ENCODE data around the gene SYT11. TPM values are rescaled to one million over a fixed set of nuclear protein-coding genes. Genes with fewer than 3 reads are reported as not detected.
A peak's percentile ranks its signal among the peaks of the same experiment; 100 is the strongest.

The SYT11 gene
- total and polyA plus RNA-seq, 2 of the 8 experiments (the other 6 are each of a cell fraction or from before 2014, with no cell fraction given): 7.2 to 9.6 TPM

GRCh38 chr1:155856257-155856974, 3.0 kb upstream of the SYT11 start:
- H3K14ac ChIP-seq (ENCODE audit: insufficient read length): no peak overlapping the region
- TF ChIP-seq SP2 (IDR thresholded peaks at IDR 0.05; ENCODE audit: low read length) (no peak), POLR2AphosphoS5 (IDR thresholded peaks at IDR 0.05; ENCODE audit: low read depth, low read length) (no peak), TBP (IDR thresholded peaks at IDR 0.05; ENCODE audit: low read depth, low read length) (no peak; the same call in 1 of the 2 replicates), CEBPB (IDR thresholded peaks at IDR 0.05; ENCODE audit: low read depth, low read length) (no peak), EZH2 (IDR thresholded peaks at IDR 0.05; ENCODE audit: low read depth, low read length, severe bottlenecking) (no peak), CREB1 (IDR thresholded peaks at IDR 0.05) (no peak), EP300 (IDR thresholded peaks at IDR 0.05; ENCODE audit: borderline replicate concordance in 1 of 2, low read depth in 2 of 2, low read length in 2 of 2) (no peak), ATF3 (IDR thresholded peaks at IDR 0.05; ENCODE audit: insufficient read depth, low read depth, low read length) (no peak)
- TF ChIP-seq, protein P1, sequence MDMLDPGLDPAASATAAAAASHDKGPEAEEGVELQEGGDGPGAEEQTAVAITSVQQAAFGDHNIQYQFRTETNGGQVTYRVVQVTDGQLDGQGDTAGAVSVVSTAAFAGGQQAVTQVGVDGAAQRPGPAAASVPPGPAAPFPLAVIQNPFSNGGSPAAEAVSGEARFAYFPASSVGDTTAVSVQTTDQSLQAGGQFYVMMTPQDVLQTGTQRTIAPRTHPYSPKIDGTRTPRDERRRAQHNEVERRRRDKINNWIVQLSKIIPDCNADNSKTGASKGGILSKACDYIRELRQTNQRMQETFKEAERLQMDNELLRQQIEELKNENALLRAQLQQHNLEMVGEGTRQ (IDR thresholded peaks at IDR 0.05; ENCODE audit: low read length): no peak

More at GRCh38 chr1:155856257-155856974, 3.0 kb upstream of the SYT11 start:
- H3K4me2 ChIP-seq (ENCODE audit: insufficient read depth in 1 of 2, low read depth in 2 of 2, low read length in 2 of 2): peak overlapping the region; percentile 54 to 69
- H4K91ac ChIP-seq (replicated peaks; ENCODE audit: insufficient read length, low read length): peak overlapping the region; percentile 85
- H4K5ac ChIP-seq (ENCODE audit: insufficient read length, low read depth, low read length): peak overlapping the region; percentile 65
- H3K27ac ChIP-seq (ENCODE audit: low read depth, low read length): peak overlapping the region; percentile 79
- H2BK5ac ChIP-seq (ENCODE audit: low read depth, low read length): peak overlapping the region; percentile 93
- H3K23me2 ChIP-seq (ENCODE audit: low read depth, low read length): peaks cover 8% of the 10 kb centered on the region
- peaks cover 0 to 4% of the 10 kb centered on the region in 2 experiments for H4K20me1 ChIP-seq (replicated peaks in 1 of 2; ENCODE audit: control insufficient read depth in 1 of 2, insufficient read depth in 2 of 2, low read length in 2 of 2)
- H3K79me1 ChIP-seq (ENCODE audit: low read depth, low read length): peaks cover 3% of the 10 kb centered on the region; the same call in 1 of the 2 replicates
- peaks cover 8 to 32% (median 21%) of the 10 kb centered on the region in 4 experiments for H3K36me3 ChIP-seq (ENCODE audit: control insufficient read depth in 2 of 4, insufficient read depth in 4 of 4, low read length in 3 of 4)
- H3K27me3 ChIP-seq (replicated peaks in 1 of 4; ENCODE audit: control insufficient read depth in 3 of 4, extremely low read depth in 1 of 4, insufficient read depth in 3 of 4, low read length in 3 of 4): no peaks in the 10 kb centered on the region
- 0 out of 2 replicates have a peak overlapping the region, but pooled peaks have one; percentile 23 for H2AFZ ChIP-seq (ENCODE audit: low read length)
- no peak overlapping the region for H3K23ac ChIP-seq (ENCODE audit: insufficient read length)
- peaks cover 0 to 44% of the 10 kb centered on the region in 2 experiments; a peak in 2 of 4 replicates for H3K79me2 ChIP-seq (ENCODE audit: control insufficient read depth in 1 of 2, insufficient read depth in 2 of 2, low read length in 2 of 2)
- no peak overlapping the region for H3K4ac ChIP-seq (replicated peaks; ENCODE audit: insufficient read length, low read depth, low read length)
- no peak overlapping the region for H2AK5ac ChIP-seq (ENCODE audit: low read depth, low read length)
- ChIA-PET CTCF (ENCODE audit: partially characterized antibody) (interaction anchor here (0.7 to 0.8 kb wide), 2 partner anchors 43 to 62 kb away, joined by 3 read pairs; no protein-coding TSS in a partner anchor), POLR2A (ENCODE audit: partially characterized antibody) (interaction anchor here (0.6 to 2.1 kb wide), 8 partner anchors 9 to 113 kb away, joined by 3 to 5 read pairs (median 3); partner anchors contain the start of gene KHDC4)
- H2BK12ac ChIP-seq (ENCODE audit: low read depth, low read length): no peak overlapping the region; the same call in 1 of the 2 replicates
- H3K4me3 ChIP-seq (ENCODE audit: extremely low read depth in 1 of 4, insufficient read depth in 2 of 4, low read depth in 3 of 4, low read length in 4 of 4): peak overlapping the region; percentile 76 to 97 (median 92)
- peak overlapping the region; percentile 98; the same call in 1 of the 2 replicates for H3K18ac ChIP-seq (ENCODE audit: extremely low read depth, low read length)
- H3K4me1 ChIP-seq (replicated peaks in 1 of 4; ENCODE audit: control insufficient read depth in 3 of 4, insufficient read depth in 4 of 4, low read length in 3 of 4): peaks cover 0 to 6% (median 2%) of the 10 kb centered on the region in 4 experiments; a peak in 4 of 7 replicates
- H4K8ac ChIP-seq (ENCODE audit: extremely low read depth, insufficient read depth, low read length): peak overlapping the region; percentile 94; the same call in 1 of the 2 replicates
- peak overlapping the region; percentile 50 for H3K56ac ChIP-seq (replicated peaks; ENCODE audit: insufficient read length, low read depth, low read length)
- H3K9me3 ChIP-seq (ENCODE audit: insufficient read depth in 2 of 2, low read depth in 1 of 2, low read length in 1 of 2): no peaks in the 10 kb centered on the region
- 54% methylated on average over 18 of the region's 20 CpGs; no CpG with 5 or more reads in 1 of the 2 experiments for WGBS, 2 experiments (ENCODE audit: extremely low coverage in 1 of 2, insufficient coverage in 1 of 2, insufficient read length in 1 of 2, insufficient replicate concordance in 2 of 2, low coverage in 1 of 2, low lambda C conversion rate in 2 of 2, missing lambda C conversion rate in 1 of 2)
- DNase-seq (ENCODE audit: low read depth in 1 of 2, low spot score in 2 of 2) (no peak), FAIRE-seq (no peak)
- H2BK20ac ChIP-seq (ENCODE audit: low read length): peak overlapping the region; percentile 91
- H3K9ac ChIP-seq (replicated peaks in 1 of 4; ENCODE audit: extremely low read depth in 1 of 4, low read depth in 3 of 4, low read length in 3 of 4): peak overlapping the region; percentile 36 to 97 (median 86)
- no peak overlapping the region for H2BK120ac ChIP-seq (replicated peaks; ENCODE audit: low read depth, low read length)
- H2BK15ac ChIP-seq (ENCODE audit: low read length): no peak overlapping the region
